Mammary epithelial cell (primary cell): ENCODE data around the gene BSND.

ENCODE experiments used
- CTCF ChIP-seq, 2 donors: IDR thresholded peaks in 1 of 2; conservative IDR thresholded peaks in 1 of 2; 2 replicates each; pipeline ENCODE4 v1.5.1; 2011 to 2012; ENCODE audit warnings: inconsistent platforms in 2 of 2, low read length in 2 of 2, mild to moderate bottlenecking in 2 of 2, control low read depth in 1 of 2, low read depth in 1 of 2; ENCODE audit not compliant: insufficient read depth in 1 of 2; ENCODE audit errors: extremely low read depth in 1 of 2
- EZH2 ChIP-seq: IDR thresholded peaks from 2 replicates; pipeline ENCODE4 v1.6.1; 2012; ENCODE audit warnings: low read length, inconsistent platforms, borderline replicate concordance

- TF ChIP-seq CTCF (conservative IDR thresholded peaks at IDR 0.05 in 1 of 2, IDR thresholded peaks at IDR 0.05 in 1 of 2; ENCODE audit: extremely low read depth in 1 of 2, insufficient read depth in 1 of 2, low read depth in 1 of 2, low read length in 2 of 2) (peak; percentile 60 to 76), EZH2 (no peak)
Measured at GRCh38 chr1:54950369-54951163, 48.2 kb upstream of the BSND start.
